Lower lobe of right lung (tissue), 2 donors: ENCODE data around the gene C3orf20. TPM values are rescaled to one million over a fixed set of nuclear protein-coding genes. Genes with fewer than 3 reads are reported as not detected.

Source experiments
- ATAC-seq, 2 donors: fragments of 200-7000 bp; cut with Tn5 transposase; one replicate each; pipeline ENCODE4 v1.9.1; 2020 to 2022; ENCODE audit warnings: mild to moderate bottlenecking in 2 of 2, moderate library complexity in 2 of 2
- DNase-seq: peaks from one replicate; pipeline ENCODE4 v3.0.0-alpha.2; 2020
- H3K27ac ChIP-seq: fragments of 200-600 bp; one replicate; pipeline ENCODE4 v1.8.0; 2022
- H3K27me3 ChIP-seq: fragments of 200-600 bp; one replicate; pipeline ENCODE4 v1.8.0; 2022; ENCODE audit warnings: low read depth
- H3K36me3 ChIP-seq: fragments of 200-600 bp; one replicate; pipeline ENCODE4 v1.8.0; 2022; ENCODE audit warnings: mild to moderate bottlenecking
- H3K4me1 ChIP-seq: fragments of 200-600 bp; one replicate; pipeline ENCODE4 v1.8.0; 2022
- H3K4me3 ChIP-seq: fragments of 200-600 bp; one replicate; pipeline ENCODE4 v1.8.0; 2022; ENCODE audit warnings: mild to moderate bottlenecking
- H3K9me3 ChIP-seq: fragments of 200-600 bp; one replicate; pipeline ENCODE4 v1.8.0; 2022
- intact Hi-C: fragments of 100-400 bp; cut with DNase I; formaldehyde crosslinking; loops from one replicate; pipeline ENCODE4 v1.11.0; 2022
- total RNA-seq: library from RNA; stranded (reverse); fragmentation: NEBNext Ultra II Directional; extraction: Animal tissue kit (Norgen Biotek cat#: 25700); gene quantifications from one replicate; pipeline ENCODE4 v1.2.1, GENCODE V29; 2021
- TF ChIP-seq, protein P1 (sequence below): fragments of 200-600 bp; IDR thresholded peaks from one replicate; pipeline ENCODE4 v1.8.0; 2022; ENCODE audit warnings: antibody characterized with exemption, mild to moderate bottlenecking
- donor health status: DM: no; HTN: yes; CAD: no; lungs with severe emphysema.

Gene C3orf20
- total RNA-seq, 1 donor from 2014 or later, result not detected

DNA sequence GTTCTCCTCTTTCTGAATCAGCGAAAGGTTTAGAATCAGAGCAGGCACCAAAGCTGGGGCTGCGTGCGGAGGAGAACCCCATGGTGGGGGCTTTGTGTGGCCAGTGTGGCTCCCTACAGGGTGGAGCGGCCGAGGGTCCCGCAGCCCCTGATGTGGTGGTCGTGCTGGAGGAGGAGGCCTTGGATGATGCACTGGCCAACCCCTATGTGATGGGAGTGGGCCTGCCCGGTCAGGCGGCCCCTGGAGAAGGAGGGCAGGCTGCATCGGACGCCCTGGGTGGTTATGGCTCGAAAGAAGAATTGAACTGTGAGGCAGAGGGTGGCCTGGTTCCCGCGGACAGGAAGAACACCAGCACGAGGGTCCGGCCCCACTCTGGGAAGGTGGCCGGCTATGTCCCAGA lies 145.2 kb downstream of the C3orf20 start:
- intact Hi-C loops, result no loop called here
- TF ChIP-seq, protein P1, sequence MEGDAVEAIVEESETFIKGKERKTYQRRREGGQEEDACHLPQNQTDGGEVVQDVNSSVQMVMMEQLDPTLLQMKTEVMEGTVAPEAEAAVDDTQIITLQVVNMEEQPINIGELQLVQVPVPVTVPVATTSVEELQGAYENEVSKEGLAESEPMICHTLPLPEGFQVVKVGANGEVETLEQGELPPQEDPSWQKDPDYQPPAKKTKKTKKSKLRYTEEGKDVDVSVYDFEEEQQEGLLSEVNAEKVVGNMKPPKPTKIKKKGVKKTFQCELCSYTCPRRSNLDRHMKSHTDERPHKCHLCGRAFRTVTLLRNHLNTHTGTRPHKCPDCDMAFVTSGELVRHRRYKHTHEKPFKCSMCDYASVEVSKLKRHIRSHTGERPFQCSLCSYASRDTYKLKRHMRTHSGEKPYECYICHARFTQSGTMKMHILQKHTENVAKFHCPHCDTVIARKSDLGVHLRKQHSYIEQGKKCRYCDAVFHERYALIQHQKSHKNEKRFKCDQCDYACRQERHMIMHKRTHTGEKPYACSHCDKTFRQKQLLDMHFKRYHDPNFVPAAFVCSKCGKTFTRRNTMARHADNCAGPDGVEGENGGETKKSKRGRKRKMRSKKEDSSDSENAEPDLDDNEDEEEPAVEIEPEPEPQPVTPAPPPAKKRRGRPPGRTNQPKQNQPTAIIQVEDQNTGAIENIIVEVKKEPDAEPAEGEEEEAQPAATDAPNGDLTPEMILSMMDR, result no peak
- no peak for ATAC-seq
- no peak for DNase-seq
- Histone ChIP-seq H3K27me3 (no peaks in the 10 kb centered on the region), H3K4me1 (peaks cover 26% of the 10 kb centered on the region), H3K27ac (no peak overlapping the region), H3K9me3 (no peaks in the 10 kb centered on the region), H3K36me3 (peaks cover 22% of the 10 kb centered on the region), H3K4me3 (no peak overlapping the region)

DNA sequence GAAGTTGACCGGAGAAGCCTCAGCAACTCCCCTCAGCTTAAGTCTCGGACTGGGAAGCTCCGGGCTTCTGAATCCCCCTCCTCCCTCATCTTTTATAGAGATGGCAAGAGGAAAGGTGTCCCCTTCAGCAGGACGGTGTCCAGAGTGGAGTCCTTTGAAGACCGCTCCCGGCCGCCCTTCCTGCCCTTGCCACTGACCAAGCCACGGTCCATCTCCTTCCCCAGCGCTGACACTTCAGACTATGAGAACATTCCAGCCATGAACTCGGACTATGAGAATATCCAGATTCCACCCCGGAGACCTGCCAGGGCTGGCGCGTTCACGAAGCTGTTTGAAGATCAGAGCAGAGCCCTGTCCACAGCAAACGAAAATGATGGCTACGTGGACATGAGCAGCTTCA lies 146.2 kb downstream of the C3orf20 start:
- TF ChIP-seq, protein P1, result no peak
- H3K9me3 ChIP-seq, result no peaks in the 10 kb centered on the region
- H3K27ac ChIP-seq, result no peak overlapping the region
- intact Hi-C loops, result no loop called here
- ATAC-seq (no peak), DNase-seq (no peak)
- no peaks in the 10 kb centered on the region for H3K27me3 ChIP-seq
- peaks cover 22% of the 10 kb centered on the region for H3K36me3 ChIP-seq
- H3K4me1 ChIP-seq, result peaks cover 26% of the 10 kb centered on the region
- H3K4me3 ChIP-seq, result no peak overlapping the region

DNA sequence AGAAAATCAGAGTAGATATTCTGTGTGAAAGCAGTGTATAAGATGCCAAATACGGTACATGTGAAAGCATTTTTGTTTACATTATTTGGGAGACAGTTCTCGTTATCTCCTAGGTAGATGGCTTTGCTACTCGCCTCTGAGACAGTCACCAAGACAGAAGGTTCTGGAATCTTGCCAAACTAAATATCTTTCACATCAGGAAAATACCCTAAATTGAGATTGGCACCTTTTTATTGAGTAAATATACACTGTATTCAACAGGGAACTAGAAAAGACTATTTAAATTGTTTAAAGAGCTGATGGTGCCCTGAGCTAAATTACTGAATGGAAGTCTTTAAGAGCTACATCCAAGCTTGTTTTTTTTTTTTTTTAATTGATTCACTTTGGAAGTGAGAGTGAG lies 147.2 kb downstream of the C3orf20 start:
- Histone ChIP-seq H3K27ac (no peak overlapping the region), H3K27me3 (no peaks in the 10 kb centered on the region), H3K4me3 (no peak overlapping the region), H3K9me3 (no peaks in the 10 kb centered on the region), H3K36me3 (peaks cover 22% of the 10 kb centered on the region), H3K4me1 (peaks cover 26% of the 10 kb centered on the region)
- TF ChIP-seq, protein P1, result no peak
- ATAC-seq, result no peak
- no peak for DNase-seq
- intact Hi-C loops, result no loop called here

Other genes with a start within 250 kb of the C3orf20 start
- gene GRIP2, start 134.8 kb upstream of the C3orf20 start, total RNA-seq, result 1.1 TPM
- 18.2 TPM for gene CCDC174, start 23.4 kb upstream of the C3orf20 start, total RNA-seq
- gene FGD5, start 143.8 kb downstream of the C3orf20 start, total RNA-seq, result 85.0 TPM